HFFc6 (cell line): ENCODE measurements around the gene C10orf143. TPM values are rescaled to one million over a fixed set of nuclear protein-coding genes. Genes with fewer than 3 reads are reported as not detected.
"Not testable (repeated sequence)": the region's sequence is repeated elsewhere in the genome, so short reads cannot be mapped to it uniquely, and the experiment has no call there.

ENCODE experiments used
- DNase-seq: peaks from one replicate; pipeline ENCODE4 v3.0.0-alpha.2; 2018
- H3K27ac Mint-ChIP-seq: 2 replicates; pipeline ENCODE4 v1.8.0; 2020; ENCODE audit warnings: mild to moderate bottlenecking, mixed read lengths
- H3K27me3 Mint-ChIP-seq: 2 replicates; pipeline ENCODE4 v1.8.0; 2021; ENCODE audit warnings: mild to moderate bottlenecking, moderate library complexity, mixed read lengths; ENCODE audit not compliant: insufficient read depth
- H3K36me3 Mint-ChIP-seq: 2 replicates; pipeline ENCODE4 v1.8.0; 2021; ENCODE audit warnings: low read depth, mixed read lengths
- H3K4me1 Mint-ChIP-seq: 2 replicates; pipeline ENCODE4 v1.8.0; 2020; ENCODE audit warnings: low read depth, mixed read lengths
- H3K4me3 Mint-ChIP-seq: 2 replicates; pipeline ENCODE4 v1.8.0; 2020; ENCODE audit warnings: mild to moderate bottlenecking, moderate library complexity, mixed read lengths
- H3K9me3 Mint-ChIP-seq: 2 replicates; pipeline ENCODE4 v1.8.0; 2020; ENCODE audit warnings: mild to moderate bottlenecking, mixed read lengths
- total RNA-seq, 6 experiments: library from RNA; stranded (reverse); fragmentation: NEBNext Ultra II Directional; extraction: Animal tissue kit (Norgen Biotek cat#: 25700); gene quantifications; 2 replicates in 1 of 6; 3 replicates in 5 of 6; pipeline ENCODE4 v1.2.3, GENCODE V29; 2021
- TF ChIP-seq, protein P1 (sequence below): fragments of 200-600 bp; sonication (generic); IDR thresholded peaks from 2 replicates; pipeline ENCODE4 v1.5.0; 2021; ENCODE audit warnings: antibody characterized with exemption, mild to moderate bottlenecking

Gene C10orf143
- total RNA-seq, 6 experiments from 2014 or later, result 1.9 to 2.6 (median 2.4) TPM

DNA sequence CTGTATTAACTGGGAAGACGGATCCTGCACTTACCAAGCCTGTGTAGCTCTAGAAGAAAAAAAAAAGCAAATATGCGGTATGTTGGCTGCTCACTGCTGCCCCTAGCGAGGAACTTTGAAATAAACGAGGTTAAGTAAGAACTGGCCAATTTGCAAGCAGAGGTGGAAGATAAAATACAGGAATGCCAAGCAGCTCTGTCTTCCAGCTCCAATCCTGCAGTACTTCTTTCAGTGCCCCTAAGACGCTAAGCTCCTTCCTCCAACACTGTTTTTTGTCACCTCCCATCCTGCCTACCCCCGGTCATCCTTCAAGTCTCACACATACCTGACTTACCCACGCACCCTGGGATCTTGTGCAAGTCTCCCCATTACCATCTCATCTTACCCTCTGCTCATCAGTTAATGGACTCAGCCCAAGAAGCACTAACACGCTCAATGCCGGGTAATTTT lies 809 bp downstream of the C10orf143 start:
- Mint-ChIP-seq H3K36me3 (peaks cover 11% of the 10 kb centered on the region), H3K4me3 (peak overlapping the region; percentile 94), H3K9me3 (no peaks in the 10 kb centered on the region), H3K4me1 (peaks cover 29% of the 10 kb centered on the region), H3K27ac (peak overlapping the region; percentile 97), H3K27me3 (peaks cover 2% of the 10 kb centered on the region; the same call in 1 of the 2 replicates)
- TF ChIP-seq, protein P1, sequence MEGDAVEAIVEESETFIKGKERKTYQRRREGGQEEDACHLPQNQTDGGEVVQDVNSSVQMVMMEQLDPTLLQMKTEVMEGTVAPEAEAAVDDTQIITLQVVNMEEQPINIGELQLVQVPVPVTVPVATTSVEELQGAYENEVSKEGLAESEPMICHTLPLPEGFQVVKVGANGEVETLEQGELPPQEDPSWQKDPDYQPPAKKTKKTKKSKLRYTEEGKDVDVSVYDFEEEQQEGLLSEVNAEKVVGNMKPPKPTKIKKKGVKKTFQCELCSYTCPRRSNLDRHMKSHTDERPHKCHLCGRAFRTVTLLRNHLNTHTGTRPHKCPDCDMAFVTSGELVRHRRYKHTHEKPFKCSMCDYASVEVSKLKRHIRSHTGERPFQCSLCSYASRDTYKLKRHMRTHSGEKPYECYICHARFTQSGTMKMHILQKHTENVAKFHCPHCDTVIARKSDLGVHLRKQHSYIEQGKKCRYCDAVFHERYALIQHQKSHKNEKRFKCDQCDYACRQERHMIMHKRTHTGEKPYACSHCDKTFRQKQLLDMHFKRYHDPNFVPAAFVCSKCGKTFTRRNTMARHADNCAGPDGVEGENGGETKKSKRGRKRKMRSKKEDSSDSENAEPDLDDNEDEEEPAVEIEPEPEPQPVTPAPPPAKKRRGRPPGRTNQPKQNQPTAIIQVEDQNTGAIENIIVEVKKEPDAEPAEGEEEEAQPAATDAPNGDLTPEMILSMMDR, result peak; percentile 91
- DNase-seq, result peak; percentile 75

DNA sequence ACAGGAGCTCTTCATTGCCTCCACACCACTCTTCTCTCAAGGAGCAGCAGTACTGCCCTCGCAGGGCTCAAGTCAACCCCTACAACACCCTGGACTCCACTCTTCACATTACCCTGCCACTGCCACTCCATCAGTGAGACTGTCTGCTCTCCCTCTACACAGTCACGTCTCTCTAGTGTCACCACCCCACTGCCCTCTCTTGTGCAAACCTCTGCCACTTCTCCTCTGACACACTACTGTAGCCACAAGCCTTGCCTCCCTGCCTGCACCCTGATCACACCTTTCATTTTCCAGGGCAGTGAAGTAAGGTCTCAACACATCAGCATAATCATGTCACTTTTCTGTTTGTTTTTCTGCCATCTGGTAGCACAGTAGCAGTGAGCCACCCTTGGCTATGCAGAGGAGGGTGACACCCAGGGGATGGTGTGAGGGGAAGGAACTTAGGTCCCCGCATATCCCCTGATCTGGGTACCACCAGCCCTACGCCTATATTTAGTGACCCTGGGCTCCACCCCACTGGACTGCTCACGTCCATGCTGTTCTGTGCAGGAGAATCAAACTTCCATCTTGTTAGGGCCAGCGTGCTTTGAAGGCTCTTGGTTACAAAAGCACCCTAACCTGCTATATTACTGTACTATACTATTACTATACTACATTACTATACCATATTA lies 1.6 kb downstream of the C10orf143 start:
- Mint-ChIP-seq H3K9me3 (no peaks in the 10 kb centered on the region), H3K36me3 (peaks cover 11% of the 10 kb centered on the region), H3K4me1 (peaks cover 29% of the 10 kb centered on the region), H3K27ac (peak overlapping the region; percentile 97), H3K4me3 (peak overlapping the region; percentile 94), H3K27me3 (peaks cover 2% of the 10 kb centered on the region; the same call in 1 of the 2 replicates)
- TF ChIP-seq, protein P1, result no peak
- no peak for DNase-seq

- not testable (repeated sequence) for H3K27ac Mint-ChIP-seq, H3K4me3 Mint-ChIP-seq, DNase-seq, H3K9me3 Mint-ChIP-seq, H3K27me3 Mint-ChIP-seq
- Mint-ChIP-seq H3K4me1 (peaks cover 29% of the 10 kb centered on the region), H3K36me3 (peaks cover 11% of the 10 kb centered on the region)
These were observed 2.5 kb downstream of the C10orf143 start for GRCh38 chr10:130108146-130108545.

- Mint-ChIP-seq H3K9me3 (no peaks in the 10 kb centered on the region), H3K36me3 (no peaks in the 10 kb centered on the region; the same call in 1 of the 2 replicates), H3K4me1 (peaks cover 17% of the 10 kb centered on the region), H3K27ac (no peak overlapping the region), H3K4me3 (no peak overlapping the region), H3K27me3 (no peaks in the 10 kb centered on the region)
- no peak for DNase-seq
- TF ChIP-seq, protein P1, result no peak
These were observed 4.9 kb downstream of the C10orf143 start for GRCh38 chr10:130105724-130106123.

- TF ChIP-seq, protein P1, result no peak
- Mint-ChIP-seq H3K27ac (no peak overlapping the region), H3K4me3 (no peak overlapping the region), H3K9me3 (no peaks in the 10 kb centered on the region), H3K27me3 (peaks cover 2% of the 10 kb centered on the region; the same call in 1 of the 2 replicates), H3K4me1 (no peaks in the 10 kb centered on the region), H3K36me3 (no peaks in the 10 kb centered on the region; the same call in 1 of the 2 replicates)
- no peak for DNase-seq
These were observed 11.3 kb downstream of the C10orf143 start for GRCh38 chr10:130099344-130099743.

- DNase-seq, H3K27me3 Mint-ChIP-seq, H3K4me1 Mint-ChIP-seq, H3K4me3 Mint-ChIP-seq, H3K27ac Mint-ChIP-seq, H3K9me3 Mint-ChIP-seq: not testable (repeated sequence)
- H3K36me3 Mint-ChIP-seq, result peaks cover 15% of the 10 kb centered on the region
These were observed 20.1 kb downstream of the C10orf143 start for GRCh38 chr10:130090565-130090964.
